LNCAP (cell line): ENCODE results near the gene PIANP.

Experiments used
- CTCF ChIP-seq: fragments of 450-650 bp; IDR thresholded peaks from 2 replicates; pipeline ENCODE4 v1.5.1; 2017; ENCODE audit warnings: mild to moderate bottlenecking

PIANP gene

GRCh38 chr12:6734506-6735387 lies 34.1 kb upstream of the PIANP start:
- TF ChIP-seq CTCF: no peak

GRCh38 chr12:6730169-6730568 lies 29.6 kb upstream of the PIANP start:
- TF ChIP-seq CTCF: no peak

- no peak for TF ChIP-seq CTCF
Observed at GRCh38 chr12:6729186-6729585, 28.6 kb upstream of the PIANP start.

- no peak for TF ChIP-seq CTCF
Observed at GRCh38 chr12:6725350-6725749, 24.7 kb upstream of the PIANP start.

- no peak for TF ChIP-seq CTCF
Observed at GRCh38 chr12:6724409-6724797, 23.8 kb upstream of the PIANP start.

GRCh38 chr12:6723607-6724408 lies 23.2 kb upstream of the PIANP start, which contains the start of gene COPS7A:
Gene COPS7A, plus strand, starts transcription at chr12:6724046. Its CDS starts 611 bp downstream, at chr12:6724657.
- no peak for TF ChIP-seq CTCF

- no peak for TF ChIP-seq CTCF
Observed at GRCh38 chr12:6722863-6723262, 22.2 kb upstream of the PIANP start.
